ENCODE results near the gene CAPN3.

GRCh38 chr15:42360535-42361112 lies 1.3 kb downstream of the CAPN3 start:
- TF ChIP-seq CTCF (optimal IDR thresholded peaks at IDR 0.05 in 1 of 3, IDR thresholded peaks at IDR 0.05 in 1 of 3, conservative IDR thresholded peaks at IDR 0.05 in 1 of 3; ENCODE audit: extremely low read depth in 1 of 3, insufficient read depth in 2 of 3, low read length in 3 of 3) (no peak), EZH2 (IDR thresholded peaks at IDR 0.05; ENCODE audit: low read length) (no peak)
